Large intestine (tissue), 3 donors: ENCODE results near the gene RGS9BP. TPM values are rescaled to one million over a fixed set of nuclear protein-coding genes. Genes with fewer than 3 reads are reported as not detected.
A peak's percentile ranks its signal among the peaks of the same experiment; 100 is the strongest.
"Not testable (repeated sequence)": the region's sequence is repeated elsewhere in the genome, so short reads cannot be mapped to it uniquely, and the experiment has no call there.

Source experiments
- DNase-seq, 2 donors: peaks; one replicate each; pipeline versions ENCODE4 v3.0.0 to v3.0.0-alpha.2; 2013
- H3K27ac ChIP-seq: one replicate; pipeline ENCODE4 v1.5.1; 2013; ENCODE audit warnings: low read length
- H3K27me3 ChIP-seq: 2 replicates; pipeline ENCODE4 v1.6.1; 2013; ENCODE audit warnings: low read length; ENCODE audit not compliant: control insufficient read depth, insufficient read depth
- H3K36me3 ChIP-seq: 2 replicates; pipeline ENCODE4 v1.6.1; 2013; ENCODE audit warnings: low read length; ENCODE audit not compliant: control insufficient read depth, insufficient read depth
- H3K4me1 ChIP-seq: one replicate; pipeline ENCODE4 v1.6.1; 2013; ENCODE audit warnings: low read length; ENCODE audit not compliant: control insufficient read depth, insufficient read depth
- H3K4me3 ChIP-seq: one replicate; pipeline ENCODE4 v1.5.1; 2013; ENCODE audit warnings: low read length
- H3K9me3 ChIP-seq: one replicate; pipeline ENCODE4 v1.6.1; 2013; ENCODE audit warnings: mild to moderate bottlenecking, low read depth, low read length, moderate library complexity; ENCODE audit not compliant: control insufficient read depth
- WGBS: methylation state at CpG from one replicate; pipeline ENCODE4 v1.1.5; 2013; ENCODE audit warnings: low lambda C conversion rate; ENCODE audit not compliant: insufficient coverage; 5-methylcytosine and 5-hydroxymethylcytosine counted together
- polyA plus RNA-seq: library from polyadenylated mRNA; unstranded; fragments of 120-200 nt; gene quantifications from one replicate; pipeline ENCODE4 v1.2.1, GENCODE V29; 2013

RGS9BP gene
- polyA plus RNA-seq, 1 donor = 0.03 TPM

GRCh38 chr19:32649751-32650150 is 25.9 kb upstream of the RGS9BP start:
- Histone ChIP-seq H3K4me1 (peaks cover 20% of the 10 kb centered on the region), H3K9me3 (no peaks in the 10 kb centered on the region), H3K4me3 (no peak overlapping the region), H3K36me3 (peaks cover 34% of the 10 kb centered on the region), H3K27ac (no peak overlapping the region), H3K27me3 (no peaks in the 10 kb centered on the region)
- WGBS = no CpG with 5 or more reads among the region's 11 CpGs
- DNase-seq = no peak

- DNase-seq = no peak
- Histone ChIP-seq H3K36me3 (peaks cover 39% of the 10 kb centered on the region), H3K9me3 (no peaks in the 10 kb centered on the region), H3K4me3 (no peak overlapping the region), H3K4me1 (peaks cover 20% of the 10 kb centered on the region), H3K27me3 (no peaks in the 10 kb centered on the region), H3K27ac (no peak overlapping the region)
- 100% methylated on average over 1 of the region's 5 CpGs for WGBS
Observed at GRCh38 chr19:32650671-32651070, 25.0 kb upstream of the RGS9BP start.

GRCh38 chr19:32651729-32652140 is 23.9 kb upstream of the RGS9BP start:
- no CpG with 5 or more reads among the region's 8 CpGs for WGBS
- DNase-seq = peak; percentile 57 to 73
- H3K4me1 ChIP-seq = peaks cover 20% of the 10 kb centered on the region
- no peaks in the 10 kb centered on the region for H3K27me3 ChIP-seq
- peak overlapping the region; percentile 25 for H3K27ac ChIP-seq
- no peak overlapping the region for H3K4me3 ChIP-seq
- H3K36me3 ChIP-seq = peaks cover 39% of the 10 kb centered on the region
- no peaks in the 10 kb centered on the region for H3K9me3 ChIP-seq

DNA sequence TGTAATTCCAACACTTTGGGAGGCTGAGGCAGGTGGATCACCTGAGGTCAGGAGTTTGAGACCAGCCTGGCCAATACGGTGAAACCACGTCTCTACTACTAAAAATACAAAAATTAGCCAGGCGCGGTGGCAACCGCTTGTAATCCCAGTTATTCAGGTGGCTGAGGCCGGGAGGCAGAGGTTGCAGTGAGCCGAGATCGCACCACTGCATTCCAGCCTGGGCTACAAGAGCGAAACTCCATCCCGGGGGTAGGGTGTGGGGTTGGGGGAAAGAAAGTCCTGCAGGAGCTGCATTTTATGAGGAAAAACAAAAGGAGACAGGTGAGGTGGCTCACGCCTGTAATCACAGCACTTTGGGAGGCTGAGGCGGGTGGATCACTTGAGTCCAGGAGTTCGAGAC is 23.3 kb upstream of the RGS9BP start:
- H3K36me3 ChIP-seq = peaks cover 35% of the 10 kb centered on the region
- not testable (repeated sequence) for H3K4me3 ChIP-seq, H3K9me3 ChIP-seq, H3K27me3 ChIP-seq, DNase-seq
- peak overlapping the region; percentile 79 for H3K27ac ChIP-seq
- no CpG with 5 or more reads among the region's 13 CpGs for WGBS
- H3K4me1 ChIP-seq = peaks cover 20% of the 10 kb centered on the region

DNA sequence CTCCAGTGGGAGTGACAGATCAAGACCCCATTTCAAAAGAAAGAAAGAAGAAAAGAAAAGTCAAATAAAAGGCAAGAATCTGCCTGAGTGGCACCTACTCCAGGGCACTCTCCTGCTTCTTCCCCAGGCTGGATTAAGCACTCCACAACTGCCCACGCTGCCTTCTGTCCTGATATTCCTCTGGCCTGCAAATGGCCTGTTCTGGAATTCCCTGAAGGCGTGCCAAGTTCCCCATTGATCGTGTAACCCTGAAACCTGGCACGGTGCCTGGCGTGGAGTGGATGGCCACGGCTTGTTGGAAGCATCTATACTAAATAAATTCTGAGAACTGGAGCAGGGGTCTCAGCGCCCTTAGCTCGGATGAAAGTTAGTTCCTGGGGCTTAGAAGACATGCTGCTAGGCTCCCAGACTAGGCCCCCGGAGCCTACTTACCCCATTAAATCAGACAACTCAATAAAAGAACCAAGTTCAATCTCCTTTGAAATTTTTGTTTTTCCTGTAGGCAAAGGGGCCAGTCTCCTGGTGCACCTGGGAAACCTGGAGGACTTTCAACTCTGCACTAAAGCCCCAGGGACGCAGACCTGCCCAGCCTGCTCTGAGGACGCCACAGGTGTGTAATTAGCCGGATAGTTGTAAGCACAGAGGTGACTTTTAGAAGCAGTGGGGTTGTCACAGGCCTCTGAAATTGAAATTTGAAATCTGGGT is 22.6 kb upstream of the RGS9BP start:
- peak overlapping the region; percentile 79 for H3K27ac ChIP-seq
- H3K36me3 ChIP-seq = peaks cover 31% of the 10 kb centered on the region
- H3K4me1 ChIP-seq = peaks cover 20% of the 10 kb centered on the region
- no peaks in the 10 kb centered on the region for H3K9me3 ChIP-seq
- no peaks in the 10 kb centered on the region for H3K27me3 ChIP-seq
- no peak overlapping the region for H3K4me3 ChIP-seq
- peak; percentile 71 to 91 for DNase-seq
- no CpG with 5 or more reads among the region's 12 CpGs for WGBS

- Histone ChIP-seq H3K27me3 (no peaks in the 10 kb centered on the region), H3K4me3 (no peak overlapping the region), H3K27ac (peak overlapping the region; percentile 79), H3K4me1 (peaks cover 20% of the 10 kb centered on the region), H3K9me3 (no peaks in the 10 kb centered on the region), H3K36me3 (peaks cover 36% of the 10 kb centered on the region)
- no peak for DNase-seq
- WGBS = no CpG with 5 or more reads among the region's 15 CpGs
Observed at GRCh38 chr19:32653599-32653915, 22.1 kb upstream of the RGS9BP start.

- not testable (repeated sequence) for H3K27ac ChIP-seq, DNase-seq, H3K27me3 ChIP-seq, H3K9me3 ChIP-seq, H3K4me3 ChIP-seq
- Histone ChIP-seq H3K4me1 (peaks cover 20% of the 10 kb centered on the region), H3K36me3 (peaks cover 27% of the 10 kb centered on the region)
- WGBS = 100% methylated on average over 1 of the region's 8 CpGs
Observed at GRCh38 chr19:32656379-32656778, 19.3 kb upstream of the RGS9BP start.

- Histone ChIP-seq H3K4me1 (peaks cover 6% of the 10 kb centered on the region), H3K9me3 (no peaks in the 10 kb centered on the region), H3K27ac (no peak overlapping the region), H3K36me3 (peaks cover 27% of the 10 kb centered on the region), H3K27me3 (no peaks in the 10 kb centered on the region), H3K4me3 (no peak overlapping the region)
- WGBS = no CpG with 5 or more reads among the region's 10 CpGs
- no peak for DNase-seq
Observed at GRCh38 chr19:32658075-32658474, 17.6 kb upstream of the RGS9BP start.

DNA sequence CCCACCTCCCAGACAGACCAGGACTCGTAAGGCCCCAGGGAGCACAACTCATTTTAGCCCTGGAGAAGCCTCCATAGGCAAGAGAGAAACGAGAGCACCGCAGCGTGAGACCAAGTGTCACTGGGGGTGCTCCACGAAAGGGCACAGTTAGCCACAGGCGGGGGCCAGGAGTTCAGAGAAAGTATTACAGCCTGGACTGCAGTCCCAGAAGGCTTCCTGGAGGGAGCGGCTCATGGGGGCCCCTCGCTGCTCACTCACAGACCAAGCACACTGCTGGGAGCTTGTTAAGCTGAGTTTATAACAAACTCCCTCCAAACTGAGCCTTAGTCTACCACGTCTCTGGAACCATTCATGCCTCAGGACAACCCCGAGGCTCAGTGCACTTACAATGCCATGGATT is 17.1 kb upstream of the RGS9BP start:
- no peak overlapping the region for H3K27ac ChIP-seq
- H3K4me1 ChIP-seq = peaks cover 5% of the 10 kb centered on the region
- H3K36me3 ChIP-seq = peaks cover 27% of the 10 kb centered on the region
- no peak for DNase-seq
- no peaks in the 10 kb centered on the region for H3K9me3 ChIP-seq
- WGBS = no CpG with 5 or more reads among the region's 10 CpGs
- H3K27me3 ChIP-seq = no peaks in the 10 kb centered on the region
- H3K4me3 ChIP-seq = no peak overlapping the region

DNA sequence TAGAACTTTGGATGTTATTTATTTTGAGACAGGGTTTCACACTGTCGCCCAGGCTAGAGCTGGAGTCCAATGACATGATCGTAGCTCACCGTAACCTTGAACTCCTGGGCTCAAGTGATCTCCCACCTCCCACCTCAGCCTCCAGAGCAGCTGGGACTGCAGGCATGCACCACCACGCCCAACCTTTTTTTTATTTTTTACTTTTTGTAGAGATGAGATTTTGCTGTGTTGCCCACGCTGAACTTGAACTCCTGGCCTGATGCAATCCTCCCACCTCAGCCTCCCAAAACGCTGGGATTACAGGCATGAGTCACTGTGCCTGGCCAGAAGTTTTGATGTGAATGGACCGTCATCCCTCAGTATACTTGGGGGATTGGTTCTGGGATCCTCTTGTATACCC is 14.3 kb upstream of the RGS9BP start:
- Histone ChIP-seq H3K4me3 (no peak overlapping the region), H3K36me3 (peaks cover 17% of the 10 kb centered on the region), H3K27me3 (no peaks in the 10 kb centered on the region), H3K9me3 (no peaks in the 10 kb centered on the region), H3K4me1 (no peaks in the 10 kb centered on the region), H3K27ac (no peak overlapping the region)
- WGBS = 76% methylated on average over 2 of the region's 7 CpGs
- DNase-seq = no peak

- no peak for DNase-seq
- Histone ChIP-seq H3K27me3 (no peaks in the 10 kb centered on the region), H3K36me3 (peaks cover 20% of the 10 kb centered on the region), H3K4me1 (no peaks in the 10 kb centered on the region), H3K9me3 (no peaks in the 10 kb centered on the region), H3K4me3 (no peak overlapping the region), H3K27ac (no peak overlapping the region)
- WGBS = no CpG with 5 or more reads among the region's 3 CpGs
Observed at GRCh38 chr19:32662186-32662585, 13.5 kb upstream of the RGS9BP start.
